Suprapubic skin (tissue), 4 donors: ENCODE measurements around the gene APMAP.

Experiments used
- POLR2A ChIP-seq, 2 donors: fragments of 450-650 bp; IDR thresholded peaks; one replicate each; pipeline ENCODE4 v1.6.1; 2017; ENCODE audit warnings: antibody characterized with exemption in 2 of 2, mild to moderate bottlenecking in 2 of 2, moderate library complexity in 2 of 2
- POLR2AphosphoS5 ChIP-seq, 3 donors: sonication (generic); formaldehyde crosslinking; IDR thresholded peaks; one replicate each; pipeline ENCODE4 v1.6.1; 2017; ENCODE audit warnings: antibody characterized with exemption in 3 of 3
- TF ChIP-seq, protein P1 (sequence below), 2 donors: fragments of 200-600 bp in 1 of 2; fragments of 450-650 bp in 1 of 2; sonication (generic) in 1 of 2; IDR thresholded peaks; one replicate each; pipeline ENCODE4 v1.5.1; 2016 to 2019; ENCODE audit warnings: antibody characterized with exemption in 2 of 2, mild to moderate bottlenecking in 1 of 2, moderate library complexity in 1 of 2

GRCh38 chr20:24957326-24958016 lies 35.1 kb downstream of the APMAP start:
- TF ChIP-seq, protein P1, sequence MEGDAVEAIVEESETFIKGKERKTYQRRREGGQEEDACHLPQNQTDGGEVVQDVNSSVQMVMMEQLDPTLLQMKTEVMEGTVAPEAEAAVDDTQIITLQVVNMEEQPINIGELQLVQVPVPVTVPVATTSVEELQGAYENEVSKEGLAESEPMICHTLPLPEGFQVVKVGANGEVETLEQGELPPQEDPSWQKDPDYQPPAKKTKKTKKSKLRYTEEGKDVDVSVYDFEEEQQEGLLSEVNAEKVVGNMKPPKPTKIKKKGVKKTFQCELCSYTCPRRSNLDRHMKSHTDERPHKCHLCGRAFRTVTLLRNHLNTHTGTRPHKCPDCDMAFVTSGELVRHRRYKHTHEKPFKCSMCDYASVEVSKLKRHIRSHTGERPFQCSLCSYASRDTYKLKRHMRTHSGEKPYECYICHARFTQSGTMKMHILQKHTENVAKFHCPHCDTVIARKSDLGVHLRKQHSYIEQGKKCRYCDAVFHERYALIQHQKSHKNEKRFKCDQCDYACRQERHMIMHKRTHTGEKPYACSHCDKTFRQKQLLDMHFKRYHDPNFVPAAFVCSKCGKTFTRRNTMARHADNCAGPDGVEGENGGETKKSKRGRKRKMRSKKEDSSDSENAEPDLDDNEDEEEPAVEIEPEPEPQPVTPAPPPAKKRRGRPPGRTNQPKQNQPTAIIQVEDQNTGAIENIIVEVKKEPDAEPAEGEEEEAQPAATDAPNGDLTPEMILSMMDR (IDR thresholded peaks at IDR 0.05): no peak
- TF ChIP-seq POLR2A (IDR thresholded peaks at IDR 0.05) (no peak), POLR2AphosphoS5 (IDR thresholded peaks at IDR 0.05) (no peak)
